ENCODE measurements around the gene RCHY1. TPM values are rescaled to one million over a fixed set of nuclear protein-coding genes. Genes with fewer than 3 reads are reported as not detected.
"Not testable (repeated sequence)": the region's sequence is repeated elsewhere in the genome, so short reads cannot be mapped to it uniquely, and the experiment has no call there.

RCHY1 gene
- total and polyA plus RNA-seq, 3 experiments from 2014 or later, result 27.9 to 42.2 (median 31.7) TPM

- no peak for DNase-seq
- H3K4me1 Mint-ChIP-seq, result no peaks in the 10 kb centered on the region
- no peak overlapping the region for H3K4me3 Mint-ChIP-seq
- no peaks in the 10 kb centered on the region for H3K9me3 Mint-ChIP-seq
- no peaks in the 10 kb centered on the region for H3K27me3 Mint-ChIP-seq
- H3K4me3 ChIP-seq (ENCODE audit: low read length), result no peak overlapping the region
- H3K36me3 ChIP-seq (ENCODE audit: insufficient read depth, low read length), result no peaks in the 10 kb centered on the region
- POLR2A ChIA-PET, result no interaction called here
- no peaks in the 10 kb centered on the region for H3K4me1 ChIP-seq (ENCODE audit: insufficient read depth, low read length)
- H3K27me3 ChIP-seq (ENCODE audit: insufficient read depth, low read length, poor library complexity, severe bottlenecking), result no peaks in the 10 kb centered on the region
- peaks cover 0 to 23% (median 17%) of the 10 kb centered on the region in 3 donors for H3K36me3 Mint-ChIP-seq
- H3K9me3 ChIP-seq (ENCODE audit: low read length), result no peaks in the 10 kb centered on the region
- no peak overlapping the region for H3K27ac ChIP-seq (ENCODE audit: low read depth, low read length)
- CTCF ChIA-PET, result no interaction called here
- peak overlapping the region in 2 of 8 donors; percentile 66 to 85 for H3K27ac Mint-ChIP-seq
Measured at GRCh38 chr4:75545526-75545925, 31.3 kb upstream of the RCHY1 start.

GRCh38 chr4:75544870-75545269 lies 30.7 kb upstream of the RCHY1 start:
- no peaks in the 10 kb centered on the region for H3K4me1 ChIP-seq (ENCODE audit: insufficient read depth, low read length)
- no peak overlapping the region for H3K4me3 Mint-ChIP-seq
- no peaks in the 10 kb centered on the region for H3K36me3 ChIP-seq (ENCODE audit: insufficient read depth, low read length)
- H3K27ac Mint-ChIP-seq, result peak overlapping the region in 1 of 8 donors; percentile 10
- no peaks in the 10 kb centered on the region for H3K4me1 Mint-ChIP-seq
- CTCF ChIA-PET, result no interaction called here
- H3K9me3 ChIP-seq (ENCODE audit: low read length), result no peaks in the 10 kb centered on the region
- H3K4me3 ChIP-seq (ENCODE audit: low read length), result no peak overlapping the region
- peaks cover 0 to 29% (median 21%) of the 10 kb centered on the region in 3 donors for H3K36me3 Mint-ChIP-seq
- no peak for DNase-seq
- H3K27me3 ChIP-seq (ENCODE audit: insufficient read depth, low read length, poor library complexity, severe bottlenecking), result no peaks in the 10 kb centered on the region
- H3K27me3 Mint-ChIP-seq, result no peaks in the 10 kb centered on the region
- H3K9me3 Mint-ChIP-seq, result no peaks in the 10 kb centered on the region
- POLR2A ChIA-PET, result no interaction called here
- no peak overlapping the region for H3K27ac ChIP-seq (ENCODE audit: low read depth, low read length)

- H3K27ac ChIP-seq (ENCODE audit: low read depth, low read length); H3K9me3 Mint-ChIP-seq; DNase-seq; H3K9me3 ChIP-seq (ENCODE audit: low read length); H3K27me3 ChIP-seq (ENCODE audit: insufficient read depth, low read length, poor library complexity, severe bottlenecking); H3K4me3 Mint-ChIP-seq; H3K4me3 ChIP-seq (ENCODE audit: low read length); H3K27me3 Mint-ChIP-seq; H3K4me1 Mint-ChIP-seq; POLR2A ChIA-PET; H3K36me3 ChIP-seq (ENCODE audit: insufficient read depth, low read length); H3K4me1 ChIP-seq (ENCODE audit: insufficient read depth, low read length): not testable (repeated sequence)
- CTCF ChIA-PET, result interaction anchor here (1.1 to 1.3 kb wide), 2 partner anchors 11 to 26 kb away, joined by 4 to 5 read pairs; partner anchors contain the start of gene ODAPH
- Mint-ChIP-seq H3K36me3 (peaks cover 0 to 35% (median 21%) of the 10 kb centered on the region in 3 donors), H3K27ac (peak overlapping the region in 1 of 8 donors; percentile 30)
Measured at GRCh38 chr4:75544220-75544619, 30.0 kb upstream of the RCHY1 start.

GRCh38 chr4:75542824-75543223 lies 28.6 kb upstream of the RCHY1 start:
- Mint-ChIP-seq H3K4me3 (no peak overlapping the region), H3K27ac (no peak overlapping the region), H3K27me3 (no peaks in the 10 kb centered on the region), H3K36me3 (peaks cover 0 to 37% (median 23%) of the 10 kb centered on the region in 3 donors), H3K9me3 (no peaks in the 10 kb centered on the region), H3K4me1 (no peaks in the 10 kb centered on the region)
- Histone ChIP-seq H3K4me1 (ENCODE audit: insufficient read depth, low read length) (no peaks in the 10 kb centered on the region), H3K27ac (ENCODE audit: low read depth, low read length) (no peak overlapping the region), H3K27me3 (ENCODE audit: insufficient read depth, low read length, poor library complexity, severe bottlenecking) (no peaks in the 10 kb centered on the region), H3K4me3 (ENCODE audit: low read length) (no peak overlapping the region), H3K36me3 (ENCODE audit: insufficient read depth, low read length) (no peaks in the 10 kb centered on the region), H3K9me3 (ENCODE audit: low read length) (no peaks in the 10 kb centered on the region)
- ChIA-PET POLR2A (interaction anchor here (0.6 kb wide), 1 partner anchor 26 kb away, joined by 6 read pairs; no protein-coding TSS in a partner anchor), CTCF (no interaction called here)
- DNase-seq, result no peak

- H3K4me3 ChIP-seq (ENCODE audit: low read length); H3K4me1 Mint-ChIP-seq; H3K27ac ChIP-seq (ENCODE audit: low read depth, low read length); DNase-seq; H3K9me3 ChIP-seq (ENCODE audit: low read length); H3K36me3 ChIP-seq (ENCODE audit: insufficient read depth, low read length); POLR2A ChIA-PET; CTCF ChIA-PET; H3K27me3 ChIP-seq (ENCODE audit: insufficient read depth, low read length, poor library complexity, severe bottlenecking); H3K27me3 Mint-ChIP-seq; H3K4me3 Mint-ChIP-seq; H3K27ac Mint-ChIP-seq; H3K4me1 ChIP-seq (ENCODE audit: insufficient read depth, low read length): not testable (repeated sequence)
- H3K36me3 Mint-ChIP-seq, result peaks cover 19 to 35% (median 21%) of the 10 kb centered on the region in 3 donors
- H3K9me3 Mint-ChIP-seq, result peaks cover 0 to 13% (median 5%) of the 10 kb centered on the region in 5 donors
Measured at GRCh38 chr4:75537308-75537707, 23.1 kb upstream of the RCHY1 start.

GRCh38 chr4:75533926-75534325 lies 19.7 kb upstream of the RCHY1 start:
- POLR2A ChIA-PET; CTCF ChIA-PET; H3K27me3 ChIP-seq (ENCODE audit: insufficient read depth, low read length, poor library complexity, severe bottlenecking); H3K4me3 Mint-ChIP-seq; H3K9me3 ChIP-seq (ENCODE audit: low read length); H3K27me3 Mint-ChIP-seq; H3K27ac Mint-ChIP-seq; DNase-seq; H3K36me3 ChIP-seq (ENCODE audit: insufficient read depth, low read length); H3K4me3 ChIP-seq (ENCODE audit: low read length); H3K27ac ChIP-seq (ENCODE audit: low read depth, low read length); H3K4me1 Mint-ChIP-seq; H3K4me1 ChIP-seq (ENCODE audit: insufficient read depth, low read length): not testable (repeated sequence)
- H3K9me3 Mint-ChIP-seq, result peaks cover 0 to 24% (median 9%) of the 10 kb centered on the region in 5 donors
- peaks cover 33 to 51% (median 45%) of the 10 kb centered on the region in 3 donors for H3K36me3 Mint-ChIP-seq

- H3K27ac ChIP-seq (ENCODE audit: low read depth, low read length); H3K4me3 Mint-ChIP-seq; H3K4me3 ChIP-seq (ENCODE audit: low read length); CTCF ChIA-PET; H3K27ac Mint-ChIP-seq; H3K27me3 ChIP-seq (ENCODE audit: insufficient read depth, low read length, poor library complexity, severe bottlenecking); H3K36me3 ChIP-seq (ENCODE audit: insufficient read depth, low read length); H3K4me1 Mint-ChIP-seq; H3K9me3 ChIP-seq (ENCODE audit: low read length); POLR2A ChIA-PET; H3K27me3 Mint-ChIP-seq; H3K4me1 ChIP-seq (ENCODE audit: insufficient read depth, low read length); DNase-seq: not testable (repeated sequence)
- peaks cover 32 to 51% (median 46%) of the 10 kb centered on the region in 3 donors for H3K36me3 Mint-ChIP-seq
- peaks cover 0 to 24% (median 9%) of the 10 kb centered on the region in 5 donors for H3K9me3 Mint-ChIP-seq
Measured at GRCh38 chr4:75533339-75533887, 19.2 kb upstream of the RCHY1 start.

GRCh38 chr4:75531536-75532143 lies 17.4 kb upstream of the RCHY1 start:
- H3K4me3 ChIP-seq (ENCODE audit: low read length); H3K27ac ChIP-seq (ENCODE audit: low read depth, low read length); CTCF ChIA-PET; H3K4me3 Mint-ChIP-seq; H3K4me1 Mint-ChIP-seq; DNase-seq; H3K27me3 Mint-ChIP-seq; H3K4me1 ChIP-seq (ENCODE audit: insufficient read depth, low read length); H3K27me3 ChIP-seq (ENCODE audit: insufficient read depth, low read length, poor library complexity, severe bottlenecking); H3K9me3 ChIP-seq (ENCODE audit: low read length); POLR2A ChIA-PET: not testable (repeated sequence)
- H3K36me3 ChIP-seq (ENCODE audit: insufficient read depth, low read length), result peaks cover 11% of the 10 kb centered on the region
- Mint-ChIP-seq H3K9me3 (peaks cover 0 to 21% (median 9%) of the 10 kb centered on the region in 5 donors), H3K27ac (peak overlapping the region in 1 of 8 donors; percentile 75), H3K36me3 (peaks cover 39 to 63% (median 55%) of the 10 kb centered on the region in 3 donors)

Data from CD8-positive, alpha-beta memory T cell (primary cell).